Hypothalamus (tissue), 51 donors: ENCODE data around the gene FLOT2.
"Not testable (repeated sequence)": the region's sequence is repeated elsewhere in the genome, so short reads cannot be mapped to it uniquely, and the experiment has no call there.

ENCODE experiments used
- DNase-seq, 51 donors: peaks; one replicate each; lab custom pipeline; 2025; lab: John Stamatoyannopoulos, UW

The FLOT2 gene

GRCh38 chr17:28854457-28855335, 42.8 kb downstream of the FLOT2 start, which contains the start of gene ERAL1:
ERAL1 (plus strand) TSS chr17:28855016; CDS start chr17:28855035, 19 bp downstream.
- peak; percentile 27 to 92 (median 78) for DNase-seq

DNA sequence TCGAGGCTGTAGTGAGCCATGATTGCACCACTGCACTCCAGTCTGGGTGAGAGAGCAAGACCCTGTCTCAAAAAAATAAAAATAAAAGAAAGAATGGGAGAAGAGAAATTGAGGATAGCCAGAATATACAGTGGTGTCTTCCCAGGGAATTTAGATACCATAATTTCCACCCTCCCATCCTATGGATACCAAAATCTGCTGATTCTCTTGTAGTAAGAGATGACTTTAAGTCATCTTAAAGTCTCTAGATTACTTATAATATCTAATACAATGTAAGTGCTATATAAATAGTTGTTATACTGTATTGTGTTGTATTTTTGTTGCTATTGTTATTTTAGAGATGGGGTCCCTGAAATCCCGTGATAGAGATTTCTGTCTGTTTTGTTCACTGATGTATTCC, 44.2 kb downstream of the FLOT2 start:
- DNase-seq: no peak

GRCh38 chr17:28849281-28849680, 48.3 kb downstream of the FLOT2 start:
- DNase-seq: no peak

- DNase-seq: peak in 1 of 51 donors; percentile 13
Observed at GRCh38 chr17:28848667-28849066, 48.9 kb downstream of the FLOT2 start.

DNA sequence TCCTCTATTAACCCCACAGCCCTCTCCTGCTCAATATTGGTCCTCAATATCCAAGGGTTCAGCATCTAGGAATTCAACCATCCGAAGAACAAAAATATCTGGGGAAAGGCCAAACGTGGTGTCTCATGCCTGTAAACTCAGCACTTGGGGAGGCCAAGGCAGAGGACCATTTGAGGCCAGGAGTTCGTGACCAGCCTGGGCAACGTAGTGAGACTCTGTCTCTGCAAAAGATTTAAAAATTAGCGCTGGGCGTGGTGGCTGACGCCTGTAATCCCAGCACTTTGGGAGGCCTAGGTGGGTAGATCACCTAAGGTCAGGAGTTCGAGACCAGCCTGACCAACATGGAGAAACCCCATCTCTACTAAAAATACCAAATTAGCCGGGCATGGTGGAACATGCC, 50.8 kb downstream of the FLOT2 start:
- not testable (repeated sequence) for DNase-seq

GRCh38 chr17:28846231-28846630, 51.3 kb downstream of the FLOT2 start:
- DNase-seq: no peak

GRCh38 chr17:28843816-28844148, 53.8 kb downstream of the FLOT2 start:
- DNase-seq: no peak

DNA sequence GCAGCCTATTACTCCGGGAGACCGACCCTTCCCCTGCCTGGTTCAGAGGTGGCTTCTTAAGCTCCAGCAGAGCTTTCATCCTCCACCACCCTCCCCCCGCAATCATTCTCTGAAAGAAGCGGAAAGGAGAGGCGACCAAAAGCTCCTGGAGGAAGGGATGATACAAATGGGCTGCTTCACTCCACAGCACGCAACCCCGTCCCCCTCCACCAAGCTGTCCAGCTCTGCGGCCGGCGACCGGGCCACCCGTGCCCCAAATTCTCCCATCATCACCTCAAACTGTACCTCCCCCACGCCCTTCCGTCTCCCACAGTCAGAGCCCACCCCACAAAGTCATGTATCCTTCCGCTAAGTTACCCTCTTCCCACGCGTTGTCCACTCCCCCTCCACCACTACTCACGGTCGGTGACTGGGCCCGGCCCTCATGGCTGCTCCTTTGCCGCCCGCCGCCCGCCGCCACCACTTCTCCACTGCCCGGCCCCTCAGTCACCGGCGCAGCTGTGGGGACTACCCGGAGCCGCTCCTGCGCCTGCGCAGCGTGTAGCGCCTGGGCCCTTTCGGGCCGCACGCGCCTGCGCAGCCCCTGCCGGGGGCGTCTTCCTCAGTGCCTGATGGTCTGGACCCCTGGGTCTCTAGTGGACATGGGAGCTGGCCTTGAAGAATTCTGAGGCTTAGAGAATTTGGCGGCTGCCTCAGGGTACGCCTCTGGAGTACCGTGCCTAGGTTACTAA, 55.1 kb downstream of the FLOT2 start, which contains the start of gene FAM222B:
TSS of gene FAM222B (minus strand) at position 509 of the 731 bp plus-strand sequence. CDS start 76,123 bp downstream, outside the sequence.
- peak; percentile 40 to 89 (median 68) for DNase-seq

GRCh38 chr17:28841901-28842281, 55.6 kb downstream of the FLOT2 start:
- DNase-seq: no peak

GRCh38 chr17:28839221-28839620, 58.3 kb downstream of the FLOT2 start:
- no peak for DNase-seq

DNA sequence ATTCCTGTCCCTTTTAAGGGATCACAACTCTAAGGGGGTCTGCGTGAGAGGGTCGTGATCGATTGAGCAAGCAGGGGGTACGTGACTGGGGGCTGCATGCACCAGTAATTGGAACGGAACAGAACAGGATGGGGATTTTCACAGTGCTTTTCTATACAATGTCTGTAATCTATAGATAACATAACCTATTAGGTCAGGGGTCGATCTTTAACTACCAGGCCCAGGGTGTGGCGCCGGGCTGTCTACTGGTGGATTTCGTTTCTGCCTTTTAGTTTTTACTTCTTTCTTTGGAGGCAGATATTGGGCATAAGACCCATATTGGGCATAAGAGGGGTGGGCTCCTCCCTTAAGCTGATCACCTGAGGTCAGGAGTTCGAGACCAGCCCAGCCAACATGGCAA, 61.0 kb downstream of the FLOT2 start:
- DNase-seq: not testable (repeated sequence)

- no peak for DNase-seq
Observed at GRCh38 chr17:28834420-28834819, 63.1 kb downstream of the FLOT2 start.
